C4-2B (cell line): Measurements from ENCODE around the gene FOXK2.
"Not testable (repeated sequence)": the region's sequence is repeated elsewhere in the genome, so short reads cannot be mapped to it uniquely, and the experiment has no call there.

Experiments used
- H3K27ac ChIP-seq: fragments of 450-650 bp; 2 replicates; pipeline ENCODE4 v1.5.1; 2017
- CTCF ChIP-seq: fragments of 450-650 bp; conservative IDR thresholded peaks from 2 replicates; pipeline ENCODE4 v1.5.1; 2017; ENCODE audit warnings: mild to moderate bottlenecking
- ZFX ChIP-seq: fragments of 450-650 bp; IDR thresholded peaks from 2 replicates; pipeline ENCODE4 v1.6.1; 2017

FOXK2 gene

GRCh38 chr17:82496529-82497434 is 22.8 kb upstream of the FOXK2 start:
- peak overlapping the region; percentile 74 for H3K27ac ChIP-seq
- TF ChIP-seq ZFX (peak; percentile 36; the same call in 1 of the 2 replicates), CTCF (no peak)

GRCh38 chr17:82497483-82498405 is 21.8 kb upstream of the FOXK2 start:
- TF ChIP-seq ZFX = no peak
- no peak for TF ChIP-seq CTCF
- H3K27ac ChIP-seq = peak overlapping the region; percentile 74

GRCh38 chr17:82502207-82502606 is 17.3 kb upstream of the FOXK2 start:
- TF ChIP-seq CTCF (no peak), ZFX (no peak)
- no peak overlapping the region for H3K27ac ChIP-seq

- TF ChIP-seq ZFX (no peak), CTCF (no peak)
- H3K27ac ChIP-seq = no peak overlapping the region
Observed at GRCh38 chr17:82503094-82503727, 16.3 kb upstream of the FOXK2 start.

GRCh38 chr17:82503728-82504308 is 15.7 kb upstream of the FOXK2 start:
- no peak overlapping the region for H3K27ac ChIP-seq
- TF ChIP-seq ZFX = no peak

- no peak overlapping the region for H3K27ac ChIP-seq
- no peak for TF ChIP-seq CTCF
- no peak for TF ChIP-seq ZFX
Observed at GRCh38 chr17:82505296-82505695, 14.2 kb upstream of the FOXK2 start.

- not testable (repeated sequence) for H3K27ac ChIP-seq
Observed at GRCh38 chr17:82506402-82506801, 13.1 kb upstream of the FOXK2 start.
